Thymus (tissue), 11 donors: ENCODE data around the gene GAB2. TPM values are rescaled to one million over a fixed set of nuclear protein-coding genes. Genes with fewer than 3 reads are reported as not detected.
A peak's percentile ranks its signal among the peaks of the same experiment; 100 is the strongest.

Experiments used
- DNase-seq, 9 donors: peaks; one replicate each; pipeline ENCODE4 v3.0.0-alpha.2; 2013; ENCODE audit warnings: low spot score in 9 of 9, low read depth in 6 of 9, missing footprints in 1 of 9
- H3K27ac ChIP-seq, 2 donors: one replicate each; pipeline ENCODE4 v1.5.1; 2013; ENCODE audit warnings: control low read depth in 1 of 2, low read depth in 1 of 2, low read length in 1 of 2, mild to moderate bottlenecking in 1 of 2, moderate library complexity in 1 of 2
- H3K27me3 ChIP-seq, 2 donors: one replicate each; pipeline ENCODE4 v1.5.1; 2013; ENCODE audit warnings: low read length in 1 of 2; ENCODE audit not compliant: control insufficient read depth in 2 of 2, insufficient read depth in 1 of 2
- H3K36me3 ChIP-seq, 2 donors: one replicate each; pipeline ENCODE4 v1.5.1; 2013; ENCODE audit warnings: low read length in 1 of 2, mild to moderate bottlenecking in 1 of 2, moderate library complexity in 1 of 2; ENCODE audit not compliant: control insufficient read depth in 2 of 2, insufficient read depth in 2 of 2
- H3K4me1 ChIP-seq, 2 donors: one replicate each; pipeline ENCODE4 v1.5.1; 2013; ENCODE audit warnings: low read length in 2 of 2; ENCODE audit not compliant: control insufficient read depth in 2 of 2, insufficient read depth in 2 of 2
- H3K4me3 ChIP-seq, 2 donors: one replicate each; pipeline ENCODE4 v1.5.1; 2013; ENCODE audit warnings: low read length in 2 of 2, control low read depth in 1 of 2, mild to moderate bottlenecking in 1 of 2
- H3K9me3 ChIP-seq, 2 donors: one replicate each; pipeline ENCODE4 v1.5.1; 2013; ENCODE audit warnings: low read length in 1 of 2, mild to moderate bottlenecking in 1 of 2; ENCODE audit not compliant: control insufficient read depth in 2 of 2, insufficient read depth in 1 of 2
- WGBS: extraction: QIAGEN DNeasy Blood & Tissue Kit; methylation state at CpG from one replicate; pipeline ENCODE4 v1.1.7; 2013; 5-methylcytosine and 5-hydroxymethylcytosine counted together
- polyA plus RNA-seq: library from polyadenylated mRNA; stranded (reverse); fragments of 200-250 nt; gene quantifications from one replicate; pipeline ENCODE4 v1.2.3, GENCODE V29; 2013
- total RNA-seq: library from RNA; stranded (reverse); fragments of 120-200 nt; gene quantifications from one replicate; pipeline ENCODE4 v1.2.4, GENCODE V29; 2013
- donor health status: healthy.

The GAB2 gene
- total and polyA plus RNA-seq, 2 donors: 3.7 to 12.6 TPM

DNA sequence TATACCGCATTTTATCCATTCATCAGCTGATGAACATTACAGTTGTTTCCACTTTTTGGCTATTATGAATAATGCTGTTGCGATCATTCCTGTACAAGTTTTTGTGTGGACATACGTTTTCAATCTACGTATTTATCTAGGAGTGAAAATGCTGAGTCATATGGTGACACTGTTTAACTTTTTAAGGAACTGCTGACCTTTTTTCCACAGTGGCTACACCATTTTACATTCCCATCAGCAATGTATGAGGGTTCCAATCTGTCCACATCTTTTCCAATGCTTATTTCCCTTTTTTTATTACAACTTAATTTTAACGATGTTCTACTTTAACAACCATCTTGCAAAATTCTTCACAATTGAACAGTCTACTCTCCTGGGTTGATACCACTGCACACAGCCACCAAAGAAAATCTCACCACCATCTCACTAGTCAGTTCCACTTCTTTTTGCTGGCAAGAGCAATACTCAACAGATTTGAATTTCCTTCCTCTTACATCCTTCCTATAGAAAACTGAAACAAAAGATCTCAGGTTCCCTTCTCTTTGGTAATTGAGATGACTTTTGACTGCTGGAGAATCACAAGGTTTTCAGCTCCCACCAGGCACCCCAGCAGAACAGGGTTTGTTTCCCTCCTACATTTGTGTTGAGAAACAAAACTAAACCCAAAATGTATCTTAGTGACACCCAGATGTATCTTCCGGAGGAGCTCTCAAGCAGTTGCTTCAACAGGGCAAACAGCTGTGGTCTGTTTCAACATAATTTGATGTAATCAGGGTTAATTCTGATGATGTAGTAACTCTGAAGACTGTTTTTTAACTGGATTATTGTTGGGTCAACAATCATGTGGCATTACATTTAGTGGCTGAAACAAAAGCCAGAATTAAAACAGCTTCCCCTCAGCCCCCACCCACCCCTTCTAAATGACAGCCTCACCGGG lies 7.0 kb upstream of the GAB2 start:
- DNase-seq: peak in 4 of 9 donors; percentile 44 to 84 (median 60)
- no peaks in the 10 kb centered on the region for H3K9me3 ChIP-seq
- H3K36me3 ChIP-seq: no peaks in the 10 kb centered on the region
- WGBS: 60% methylated on average over 7 of the region's 7 CpGs
- peaks cover 40 to 73% of the 10 kb centered on the region in 2 donors for H3K4me1 ChIP-seq
- peak overlapping the region; percentile 84 to 92 for H3K27ac ChIP-seq
- peak overlapping the region in 1 of 2 donors; percentile 19 for H3K4me3 ChIP-seq
- no peaks in the 10 kb centered on the region for H3K27me3 ChIP-seq

DNA sequence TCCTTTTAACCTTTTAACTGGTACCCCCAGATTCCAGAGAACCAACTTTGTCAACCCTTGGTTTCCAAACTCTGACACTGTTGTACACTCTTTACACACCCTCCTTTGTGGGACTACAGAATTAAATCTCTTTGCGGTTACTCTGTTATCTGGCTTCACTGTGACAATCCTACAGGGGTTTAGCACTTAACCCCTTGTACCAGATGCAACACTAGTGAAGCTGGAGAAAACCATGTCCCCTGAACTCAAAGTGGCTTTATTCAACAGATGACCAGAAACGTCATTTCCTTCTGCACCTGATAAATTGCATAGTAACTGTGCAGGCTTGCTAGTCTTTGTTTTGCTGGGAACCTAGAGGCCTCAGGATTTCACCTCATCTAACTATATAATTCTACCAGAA lies 5.6 kb upstream of the GAB2 start:
- H3K9me3 ChIP-seq: no peaks in the 10 kb centered on the region
- H3K4me1 ChIP-seq: peaks cover 44 to 76% of the 10 kb centered on the region in 2 donors
- WGBS: 77% methylated on average over 2 of the region's 2 CpGs
- DNase-seq: no peak
- H3K4me3 ChIP-seq: no peak overlapping the region
- H3K36me3 ChIP-seq: no peaks in the 10 kb centered on the region
- no peak overlapping the region for H3K27ac ChIP-seq
- H3K27me3 ChIP-seq: no peaks in the 10 kb centered on the region

DNA sequence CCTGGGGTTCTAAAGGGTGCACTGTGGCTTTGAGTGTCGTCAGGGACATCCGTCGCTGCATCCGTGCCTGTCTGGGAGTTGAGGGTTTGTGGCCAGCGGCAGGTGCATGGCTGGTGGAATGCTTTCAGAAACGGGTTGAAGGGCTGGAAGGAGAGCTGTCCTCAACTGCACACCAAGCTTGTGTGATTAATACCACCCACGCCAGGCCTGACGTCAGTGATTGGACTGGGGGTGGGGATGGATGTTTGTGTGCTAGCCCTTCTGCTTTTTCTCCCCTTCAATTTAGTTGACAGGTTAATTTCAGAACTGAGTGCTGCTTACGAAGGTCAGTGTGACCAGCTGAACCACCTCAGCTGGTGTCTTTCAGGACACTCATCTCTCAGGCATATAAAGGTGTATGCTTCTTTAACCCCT lies 3.2 kb upstream of the GAB2 start:
- peaks cover 0 to 1% of the 10 kb centered on the region in 2 donors for H3K9me3 ChIP-seq
- peak overlapping the region; percentile 65 to 74 for H3K27ac ChIP-seq
- peak in 3 of 9 donors; percentile 60 to 85 (median 68) for DNase-seq
- H3K27me3 ChIP-seq: no peaks in the 10 kb centered on the region
- WGBS: 7% methylated on average over 9 of the region's 9 CpGs
- H3K36me3 ChIP-seq: no peaks in the 10 kb centered on the region
- H3K4me3 ChIP-seq: peak overlapping the region in 1 of 2 donors; percentile 12
- H3K4me1 ChIP-seq: peaks cover 38 to 71% of the 10 kb centered on the region in 2 donors

DNA sequence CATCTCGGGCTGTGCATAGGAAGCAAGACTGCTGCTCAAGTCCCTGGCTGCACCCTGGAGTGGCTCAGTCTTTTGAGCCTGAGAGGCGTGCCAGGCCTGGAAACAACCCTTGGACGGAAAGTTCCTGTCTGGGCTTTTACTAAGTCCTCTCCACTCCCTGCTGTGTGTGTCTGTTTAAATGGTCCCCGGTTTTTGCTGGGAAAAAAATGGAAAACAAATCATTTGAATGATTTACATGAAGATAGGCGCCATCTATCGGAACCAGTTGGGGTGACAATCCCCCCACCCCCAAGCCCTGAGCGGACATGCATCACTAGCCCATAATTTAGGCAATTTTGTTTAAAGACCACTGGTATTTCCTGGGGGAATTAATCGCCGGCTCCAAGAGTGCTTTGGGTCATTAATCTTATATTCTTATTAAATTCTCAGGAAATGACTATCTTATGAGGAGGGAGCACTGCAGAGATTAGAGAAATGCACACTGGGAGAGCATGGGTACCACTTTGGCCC lies 2.7 kb upstream of the GAB2 start:
- no peaks in the 10 kb centered on the region for H3K36me3 ChIP-seq
- no peaks in the 10 kb centered on the region for H3K27me3 ChIP-seq
- H3K4me3 ChIP-seq: peak overlapping the region in 1 of 2 donors; percentile 12
- H3K4me1 ChIP-seq: peaks cover 36 to 66% of the 10 kb centered on the region in 2 donors
- peak overlapping the region; percentile 65 to 74 for H3K27ac ChIP-seq
- WGBS: 9% methylated on average over 9 of the region's 9 CpGs
- peak in 2 of 9 donors; percentile 47 to 72 for DNase-seq
- peaks cover 0 to 1% of the 10 kb centered on the region in 2 donors for H3K9me3 ChIP-seq

DNA sequence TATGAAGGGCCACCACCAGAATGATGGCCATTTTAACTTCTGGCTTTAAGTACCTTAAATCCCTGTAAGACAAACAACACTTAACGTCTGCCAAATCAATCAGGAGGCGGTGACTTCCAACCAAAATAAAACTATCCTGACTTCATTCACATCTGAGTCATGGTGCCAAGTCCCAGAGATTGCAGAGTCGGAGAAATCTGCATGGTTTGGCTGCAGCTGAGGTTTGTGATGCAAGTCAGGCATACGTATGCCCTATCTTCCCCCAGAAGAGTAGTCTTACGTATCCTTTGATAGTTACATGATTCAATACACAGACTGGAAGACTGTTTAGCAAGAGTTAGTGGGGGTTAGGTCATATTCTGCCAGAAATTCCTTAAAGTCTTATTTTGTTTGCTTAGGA lies 1.7 kb upstream of the GAB2 start:
- no peak overlapping the region for H3K4me3 ChIP-seq
- H3K27ac ChIP-seq: peak overlapping the region in 1 of 2 donors; percentile 72
- peaks cover 35 to 62% of the 10 kb centered on the region in 2 donors for H3K4me1 ChIP-seq
- peaks cover 0 to 1% of the 10 kb centered on the region in 2 donors for H3K9me3 ChIP-seq
- DNase-seq: no peak
- no peaks in the 10 kb centered on the region for H3K36me3 ChIP-seq
- 87% methylated on average over 5 of the region's 5 CpGs for WGBS
- H3K27me3 ChIP-seq: no peaks in the 10 kb centered on the region

DNA sequence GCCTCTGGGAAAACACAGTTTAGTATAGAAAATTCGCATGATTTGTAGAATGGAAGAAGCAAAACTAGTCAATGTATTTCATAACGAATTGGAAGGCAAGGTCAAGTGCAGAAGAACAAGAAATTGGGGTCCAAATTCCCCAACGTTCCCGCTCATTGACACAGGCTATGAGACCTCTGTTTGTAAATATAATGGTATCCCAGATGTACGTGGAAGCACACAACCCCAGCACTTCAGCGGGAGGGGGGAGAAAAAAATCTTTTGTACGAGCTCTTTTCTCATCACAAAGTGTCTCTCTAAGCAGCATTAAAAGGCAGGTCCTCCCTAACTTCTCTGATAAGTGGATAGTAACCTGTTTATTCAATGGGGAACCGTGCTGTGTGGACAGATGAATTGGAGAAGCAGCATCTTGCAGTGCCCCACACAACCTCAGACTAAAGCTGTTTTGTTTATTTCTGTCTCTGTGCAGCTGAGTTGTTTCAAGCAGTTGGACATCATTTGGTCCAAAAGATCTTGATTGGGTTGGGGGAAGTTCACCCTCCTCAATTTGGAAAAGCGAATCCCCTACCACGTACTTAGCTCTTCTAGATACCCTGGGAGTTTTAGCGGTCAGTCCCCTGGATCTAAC lies 1.1 kb upstream of the GAB2 start:
- H3K36me3 ChIP-seq: no peaks in the 10 kb centered on the region
- no peaks in the 10 kb centered on the region for H3K27me3 ChIP-seq
- H3K27ac ChIP-seq: peak overlapping the region in 1 of 2 donors; percentile 72
- WGBS: 53% methylated on average over 11 of the region's 11 CpGs
- peak in 1 of 9 donors; percentile 43 for DNase-seq
- peak overlapping the region; percentile 57 to 91 for H3K4me3 ChIP-seq
- peaks cover 31 to 58% of the 10 kb centered on the region in 2 donors for H3K4me1 ChIP-seq
- peaks cover 0 to 1% of the 10 kb centered on the region in 2 donors for H3K9me3 ChIP-seq

DNA sequence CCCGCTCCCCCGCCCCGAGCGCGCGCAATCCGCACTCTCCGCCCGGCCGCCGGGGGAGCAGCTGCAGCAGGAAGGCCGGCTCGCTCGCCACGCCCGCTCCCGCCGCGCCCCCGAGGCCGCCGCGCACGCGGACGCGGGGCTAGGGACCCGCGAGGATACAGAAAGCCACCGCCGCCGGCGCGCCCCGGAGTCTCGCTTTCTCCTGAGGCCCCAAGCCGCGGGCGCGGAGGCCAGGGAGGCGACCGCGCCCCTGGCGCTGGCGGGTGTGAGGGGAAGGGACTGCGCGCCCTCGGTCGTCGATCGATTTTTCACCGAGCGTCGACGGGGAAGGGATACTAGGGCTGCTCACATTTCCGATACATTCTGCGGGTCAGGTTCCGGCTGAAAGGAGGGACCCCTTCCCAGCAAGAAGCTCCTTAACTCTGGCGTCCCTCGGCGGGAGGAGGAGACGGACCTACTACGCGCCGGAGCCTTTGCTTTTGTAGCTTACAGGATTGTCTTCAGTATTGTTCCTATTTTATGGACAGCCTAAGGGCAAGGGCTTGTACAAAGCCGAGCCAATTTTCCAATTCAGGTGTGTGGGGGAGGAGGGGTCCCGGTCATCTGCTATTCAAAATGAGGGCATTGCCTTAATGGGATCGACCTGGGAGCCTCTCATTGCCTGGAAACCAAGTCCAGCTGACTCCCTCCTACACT lies 416 bp upstream of the GAB2 start:
- Histone ChIP-seq H3K27ac (peak overlapping the region; percentile 72 to 78), H3K4me1 (peaks cover 31 to 55% of the 10 kb centered on the region in 2 donors), H3K4me3 (peak overlapping the region; percentile 57 to 91), H3K9me3 (peaks cover 0 to 1% of the 10 kb centered on the region in 2 donors), H3K27me3 (no peaks in the 10 kb centered on the region), H3K36me3 (no peaks in the 10 kb centered on the region)
- WGBS: under 1% methylated on average over 68 of the region's 68 CpGs
- peak in 5 of 9 donors; percentile 74 to 91 (median 77) for DNase-seq

DNA sequence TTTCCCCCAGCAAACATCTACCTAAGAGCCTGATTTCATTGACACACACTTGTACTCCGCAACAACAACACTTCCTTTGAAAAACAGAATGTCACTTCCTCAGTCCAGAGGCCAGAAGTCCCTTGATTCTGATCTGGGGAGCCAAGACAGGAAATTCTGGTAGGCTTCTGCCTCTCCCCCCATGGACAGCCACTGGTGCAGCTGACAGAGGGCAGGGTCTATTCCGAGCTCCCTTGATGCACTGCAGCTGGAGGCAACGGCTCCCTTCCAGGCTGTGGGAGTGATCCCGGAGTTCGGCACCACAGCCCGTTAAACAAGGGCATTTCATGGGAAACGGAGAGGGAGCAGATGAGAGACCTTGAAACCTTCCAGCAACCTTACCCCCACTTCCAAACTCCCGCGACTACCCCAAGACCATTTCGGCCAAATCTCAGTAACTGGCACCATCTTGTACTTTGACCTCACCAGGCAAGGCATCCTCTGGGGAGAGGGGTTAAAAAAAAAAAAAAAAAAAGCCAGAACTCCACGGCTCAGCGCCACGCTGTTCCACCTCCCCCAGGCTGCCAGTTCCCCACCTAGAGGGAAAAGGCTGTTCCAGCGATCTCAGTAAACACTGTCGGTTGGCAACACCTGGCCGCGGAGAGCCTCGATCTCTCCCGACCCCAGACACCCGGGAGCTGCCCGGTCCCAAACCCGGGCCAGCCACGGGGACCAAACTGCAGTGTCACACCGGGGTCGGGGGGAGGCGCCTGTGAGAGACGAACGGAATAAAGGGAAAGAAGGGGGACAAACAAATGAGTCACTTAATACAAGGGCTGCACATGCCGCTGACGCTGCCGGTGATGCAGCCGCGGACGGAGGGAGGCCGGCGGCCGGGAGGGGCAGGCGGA lies 1.1 kb downstream of the GAB2 start:
- Histone ChIP-seq H3K9me3 (peaks cover 0 to 1% of the 10 kb centered on the region in 2 donors), H3K4me1 (peaks cover 31 to 52% of the 10 kb centered on the region in 2 donors), H3K27ac (peak overlapping the region; percentile 86 to 93), H3K27me3 (no peaks in the 10 kb centered on the region), H3K4me3 (peak overlapping the region; percentile 68 to 91), H3K36me3 (no peaks in the 10 kb centered on the region)
- WGBS: 1% methylated on average over 38 of the region's 38 CpGs
- DNase-seq: peak in 6 of 9 donors; percentile 65 to 90 (median 74)
